Activated CD4-positive, alpha-beta memory T cell treated with anti-CD3 and anti-CD28 coated beads, Interleukin-2, amount 10 ng/mL, durations not matched to agents 7 days and 5 days (primary cell): Measurements from ENCODE around the gene GDAP1L1. TPM values are rescaled to one million over a fixed set of nuclear protein-coding genes. Genes with fewer than 3 reads are reported as not detected.
"Not testable (repeated sequence)": the region's sequence is repeated elsewhere in the genome, so short reads cannot be mapped to it uniquely, and the experiment has no call there.

ENCODE experiments used
- CTCF ChIA-PET: fragments of 350-600 bp; sonication (Branson Sonifier 250); formaldehyde crosslinking; loops from one replicate; lab custom pipeline; 2021; ENCODE audit warnings: antibody characterized with exemption, inconsistent platforms; lab: Charles Lee
- POLR2A ChIA-PET: fragments of 350-600 bp; sonication (Branson Sonifier 250); formaldehyde crosslinking; loops from one replicate; lab custom pipeline; 2021; ENCODE audit warnings: antibody characterized with exemption; lab: Charles Lee
- DNase-seq: peaks from one replicate; pipeline ENCODE4 v3.0.0-alpha.2; 2020
- H3K27ac Mint-ChIP-seq: one replicate; pipeline ENCODE4 v1.8.0; 2021; ENCODE audit warnings: mild to moderate bottlenecking, mixed read lengths
- H3K27me3 Mint-ChIP-seq: one replicate; pipeline ENCODE4 v1.8.0; 2021; ENCODE audit warnings: mixed read lengths
- H3K36me3 Mint-ChIP-seq: one replicate; pipeline ENCODE4 v1.8.0; 2021; ENCODE audit warnings: low read depth, mixed read lengths
- H3K4me1 Mint-ChIP-seq: one replicate; pipeline ENCODE4 v1.8.0; 2021; ENCODE audit warnings: mixed read lengths
- H3K4me3 Mint-ChIP-seq: one replicate; pipeline ENCODE4 v1.8.0; 2021; ENCODE audit warnings: mild to moderate bottlenecking, mixed read lengths
- H3K9me3 Mint-ChIP-seq: one replicate; pipeline ENCODE4 v1.8.0; 2021; ENCODE audit warnings: mixed read lengths
- total RNA-seq, 2 experiments: library from RNA; stranded (reverse); gene quantifications; one replicate each; pipeline ENCODE4 v1.2.3, GENCODE V29; 2021

The GDAP1L1 gene
- total RNA-seq, 2 experiments from 2014 or later: not detected

DNA sequence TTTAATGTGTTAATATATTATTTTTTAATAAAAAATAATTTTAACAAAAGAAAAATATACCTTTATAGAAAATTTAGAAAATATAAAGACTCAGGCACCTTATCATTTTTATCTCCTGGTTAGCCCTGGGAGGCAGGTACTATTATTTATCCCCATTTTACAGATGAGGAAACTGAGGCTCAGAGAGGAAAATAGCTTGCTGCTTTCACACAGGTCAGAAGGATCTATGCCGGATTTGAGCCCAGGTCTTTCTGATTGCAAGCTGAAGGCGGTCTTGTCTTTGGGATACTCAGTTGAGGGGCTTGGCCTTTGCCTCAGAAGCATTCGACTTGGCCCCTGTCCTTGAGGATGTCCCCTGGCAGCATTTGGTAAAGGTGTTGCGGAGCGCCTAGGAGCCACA, 25.1 kb upstream of the GDAP1L1 start:
- H3K27ac Mint-ChIP-seq: no peak overlapping the region
- ChIA-PET CTCF (interaction anchor here (14.1 kb wide), 1 partner anchor 92 kb away, joined by 470 read pairs; the partner anchor contains the start of gene FITM2), POLR2A (no interaction called here)
- no peaks in the 10 kb centered on the region for H3K27me3 Mint-ChIP-seq
- H3K36me3 Mint-ChIP-seq: no peaks in the 10 kb centered on the region
- no peak overlapping the region for H3K4me3 Mint-ChIP-seq
- H3K9me3 Mint-ChIP-seq: no peaks in the 10 kb centered on the region
- no peak for DNase-seq
- H3K4me1 Mint-ChIP-seq: peaks cover 30% of the 10 kb centered on the region

DNA sequence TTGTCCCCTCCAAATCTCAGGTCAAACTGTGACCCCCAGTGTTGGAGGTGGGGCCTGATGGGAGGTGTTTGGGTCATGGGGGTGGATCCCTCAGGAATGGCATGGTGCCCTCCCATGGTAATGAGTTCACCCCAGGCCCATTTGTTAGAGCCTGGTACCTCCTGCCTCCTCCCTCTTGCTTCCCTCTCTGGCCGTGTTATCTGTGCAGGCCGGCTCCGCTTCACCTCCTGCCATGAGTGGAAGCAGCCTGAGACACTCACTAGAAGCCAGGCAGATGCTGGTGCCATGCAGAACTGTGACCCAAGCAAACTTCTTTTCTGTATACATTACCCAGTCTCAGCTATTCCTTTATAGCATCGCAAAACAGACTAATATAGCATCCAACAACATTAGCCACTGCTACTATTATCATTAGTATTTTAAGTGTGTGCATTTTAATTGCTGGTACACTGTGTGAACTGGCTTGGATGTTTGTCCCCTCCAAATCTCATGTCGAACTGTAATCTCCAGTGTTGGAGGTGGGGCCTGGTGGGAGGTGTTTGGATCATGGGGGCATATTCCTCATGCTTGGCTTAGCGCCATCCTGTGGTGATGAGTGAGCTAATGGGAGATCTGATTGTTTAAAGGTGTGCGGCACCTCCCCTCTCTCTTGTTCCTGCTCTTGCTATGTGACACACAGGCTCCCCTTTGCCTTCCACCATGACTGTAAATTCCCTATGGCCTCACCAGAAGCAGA, 24.3 kb upstream of the GDAP1L1 start:
- CTCF ChIA-PET: interaction anchor here (1.2 to 14.1 kb wide), 2 partner anchors 25 to 91 kb away, joined by 3 to 470 read pairs; partner anchors contain the start of gene FITM2
- Mint-ChIP-seq H3K9me3 (no peaks in the 10 kb centered on the region), H3K27me3 (no peaks in the 10 kb centered on the region), H3K4me3 (no peak overlapping the region), H3K36me3 (no peaks in the 10 kb centered on the region), H3K27ac (no peak overlapping the region), H3K4me1 (peaks cover 22% of the 10 kb centered on the region)
- DNase-seq: no peak
- POLR2A ChIA-PET: no interaction called here

DNA sequence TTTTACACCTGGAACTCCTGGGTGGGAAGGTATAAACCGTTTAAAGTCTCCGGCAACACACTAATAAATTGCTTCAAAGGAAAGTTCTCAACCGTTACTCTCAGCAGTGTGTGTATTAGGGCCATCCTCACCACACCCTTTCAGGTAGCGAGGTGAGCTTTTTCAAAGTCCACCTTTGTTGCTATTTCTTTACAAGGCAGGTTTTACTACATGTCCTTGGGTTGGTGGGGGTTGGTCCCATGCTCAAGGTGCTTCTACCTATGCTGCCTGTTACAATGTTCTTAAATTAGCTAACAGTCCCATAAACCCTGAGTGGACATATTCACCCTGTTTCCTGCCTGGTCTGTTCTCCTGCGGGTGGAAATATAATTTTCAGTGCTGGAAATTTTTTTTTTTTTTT, 23.4 kb upstream of the GDAP1L1 start:
- ChIA-PET POLR2A (no interaction called here), CTCF (interaction anchor here (0.7 to 14.1 kb wide), 3 partner anchors 26 to 116 kb away, joined by 3 to 470 read pairs (median 3); partner anchors contain the start of gene FITM2)
- H3K27me3 Mint-ChIP-seq: no peaks in the 10 kb centered on the region
- H3K4me3 Mint-ChIP-seq: no peak overlapping the region
- H3K9me3 Mint-ChIP-seq: no peaks in the 10 kb centered on the region
- DNase-seq: no peak
- H3K27ac Mint-ChIP-seq: no peak overlapping the region
- peaks cover 13% of the 10 kb centered on the region for H3K4me1 Mint-ChIP-seq
- H3K36me3 Mint-ChIP-seq: no peaks in the 10 kb centered on the region

DNA sequence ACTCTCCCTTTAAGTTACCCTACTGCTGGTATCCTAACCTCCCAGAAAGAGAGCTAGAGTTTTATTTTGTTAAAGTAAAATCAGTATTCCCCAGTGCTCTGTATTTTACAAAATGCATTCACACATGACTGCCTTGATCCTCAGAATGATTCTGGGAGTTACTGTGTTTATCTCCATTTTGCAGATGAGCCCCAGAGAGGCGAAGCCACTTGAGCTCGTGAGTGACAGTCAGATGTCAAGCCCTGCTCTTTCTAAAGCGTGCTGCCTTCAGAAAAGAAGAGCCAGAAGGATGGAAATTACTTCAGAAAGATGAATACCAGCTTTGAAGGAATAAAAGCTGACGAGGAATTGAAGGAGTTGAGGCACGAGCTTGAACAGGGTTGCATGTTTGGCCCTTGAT, 22.5 kb upstream of the GDAP1L1 start:
- Mint-ChIP-seq H3K9me3 (no peaks in the 10 kb centered on the region), H3K36me3 (no peaks in the 10 kb centered on the region), H3K4me1 (peaks cover 4% of the 10 kb centered on the region), H3K27me3 (no peaks in the 10 kb centered on the region), H3K4me3 (no peak overlapping the region), H3K27ac (no peak overlapping the region)
- CTCF ChIA-PET: interaction anchor here (0.7 to 14.1 kb wide), 2 partner anchors 89 to 117 kb away, joined by 3 to 470 read pairs; partner anchors contain the start of gene FITM2
- no peak for DNase-seq
- POLR2A ChIA-PET: no interaction called here

- no peak for DNase-seq
- H3K27me3 Mint-ChIP-seq: no peaks in the 10 kb centered on the region
- no peaks in the 10 kb centered on the region for H3K4me1 Mint-ChIP-seq
- H3K4me3 Mint-ChIP-seq: no peak overlapping the region
- POLR2A ChIA-PET: no interaction called here
- CTCF ChIA-PET: interaction anchor here (1.2 kb wide), 1 partner anchor 11 kb away, joined by 5 read pairs; no protein-coding TSS in a partner anchor
- H3K9me3 Mint-ChIP-seq: no peaks in the 10 kb centered on the region
- H3K36me3 Mint-ChIP-seq: no peaks in the 10 kb centered on the region
- H3K27ac Mint-ChIP-seq: no peak overlapping the region
These were observed 18.4 kb upstream of the GDAP1L1 start for GRCh38 chr20:44228465-44229258.

- POLR2A ChIA-PET: no interaction called here
- no peaks in the 10 kb centered on the region for H3K36me3 Mint-ChIP-seq
- DNase-seq: no peak
These were observed 15.9 kb upstream of the GDAP1L1 start for GRCh38 chr20:44231193-44231592.

GRCh38 chr20:44231713-44232468, 15.2 kb upstream of the GDAP1L1 start:
- Mint-ChIP-seq H3K4me3 (no peak overlapping the region), H3K27ac (no peak overlapping the region), H3K4me1 (no peaks in the 10 kb centered on the region), H3K36me3 (no peaks in the 10 kb centered on the region), H3K9me3 (no peaks in the 10 kb centered on the region), H3K27me3 (no peaks in the 10 kb centered on the region)
- DNase-seq: no peak
- POLR2A ChIA-PET: interaction anchor here (0.9 kb wide), 1 partner anchor 13 kb away, joined by 3 read pairs; no protein-coding TSS in a partner anchor
- CTCF ChIA-PET: interaction anchor here (2.4 kb wide), 1 partner anchor 13 kb away, joined by 11 read pairs; no protein-coding TSS in a partner anchor

More at GRCh38 chr20:44231193-44231592, 15.9 kb upstream of the GDAP1L1 start:
- Mint-ChIP-seq H3K9me3 (no peaks in the 10 kb centered on the region), H3K27ac (no peak overlapping the region), H3K4me3 (no peak overlapping the region), H3K4me1 (no peaks in the 10 kb centered on the region), H3K27me3 (no peaks in the 10 kb centered on the region)
- CTCF ChIA-PET: interaction anchor here (2.4 kb wide), 1 partner anchor 12 kb away, joined by 11 read pairs; no protein-coding TSS in a partner anchor

GRCh38 chr20:44232469-44232856, 14.6 kb upstream of the GDAP1L1 start:
- POLR2A ChIA-PET: interaction anchor here (0.9 kb wide), 1 partner anchor 14 kb away, joined by 3 read pairs; no protein-coding TSS in a partner anchor
- H3K36me3 Mint-ChIP-seq: not testable (repeated sequence)

GRCh38 chr20:44233436-44234016, 13.6 kb upstream of the GDAP1L1 start:
- Mint-ChIP-seq H3K9me3 (no peaks in the 10 kb centered on the region), H3K4me3 (no peak overlapping the region), H3K4me1 (no peaks in the 10 kb centered on the region), H3K36me3 (no peaks in the 10 kb centered on the region), H3K27ac (no peak overlapping the region), H3K27me3 (no peaks in the 10 kb centered on the region)
- DNase-seq: no peak
- POLR2A ChIA-PET: no interaction called here
- CTCF ChIA-PET: interaction anchor here (1.1 to 2.4 kb wide), 3 partner anchors 15 to 19 kb away, joined by 3 to 11 read pairs (median 3); no protein-coding TSS in a partner anchor

More at GRCh38 chr20:44232469-44232856, 14.6 kb upstream of the GDAP1L1 start:
- DNase-seq, H3K9me3 Mint-ChIP-seq, H3K4me1 Mint-ChIP-seq, H3K27me3 Mint-ChIP-seq, H3K27ac Mint-ChIP-seq, H3K4me3 Mint-ChIP-seq: not testable (repeated sequence)
- CTCF ChIA-PET: interaction anchor here (1.1 to 2.4 kb wide), 2 partner anchors 14 to 17 kb away, joined by 3 to 11 read pairs; no protein-coding TSS in a partner anchor

DNA sequence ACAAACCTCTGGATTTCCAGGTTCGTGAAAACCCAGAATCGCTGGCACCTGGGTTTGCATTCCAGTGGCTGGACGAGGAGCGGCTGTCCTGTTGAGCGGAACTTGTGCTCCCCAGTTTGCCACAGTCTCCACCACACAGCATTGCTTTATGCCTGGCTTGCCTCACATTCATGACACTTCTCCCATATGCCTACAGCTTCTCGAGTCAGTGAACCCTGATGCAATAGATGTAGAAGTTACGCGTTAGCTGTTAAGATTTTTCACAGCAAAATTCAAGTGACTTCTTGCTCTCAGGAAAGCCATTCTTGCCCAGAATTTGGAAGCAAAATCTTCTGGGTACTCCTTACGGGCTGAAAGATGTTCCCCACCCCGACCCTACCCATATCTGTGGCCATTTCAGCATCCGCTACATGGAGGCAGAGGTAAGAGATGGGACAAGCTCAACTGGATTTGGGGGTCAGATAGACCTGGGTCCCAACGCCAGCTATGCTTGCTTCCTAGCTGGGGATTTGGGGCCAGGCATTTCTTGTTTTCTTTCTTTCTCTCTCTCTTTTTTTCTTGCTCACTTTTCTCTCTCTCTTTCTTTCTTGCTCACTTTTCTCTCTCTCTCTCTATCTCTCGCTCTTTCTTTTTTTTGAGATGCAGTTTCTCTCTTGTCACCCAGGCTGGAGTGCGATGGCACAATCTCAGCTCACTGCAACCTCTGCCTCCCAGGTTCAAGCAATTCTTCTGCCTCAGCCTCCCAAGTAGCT, 12.4 kb upstream of the GDAP1L1 start:
- DNase-seq: no peak
- no peaks in the 10 kb centered on the region for H3K36me3 Mint-ChIP-seq
- H3K27ac Mint-ChIP-seq: no peak overlapping the region
- H3K4me1 Mint-ChIP-seq: no peaks in the 10 kb centered on the region
- ChIA-PET POLR2A (interaction anchor here (0.6 to 1.0 kb wide), 3 partner anchors 16 to 382 kb away, joined by 3 to 4 read pairs (median 3); no protein-coding TSS in a partner anchor), CTCF (interaction anchor here (1.3 kb wide), 1 partner anchor 17 kb away, joined by 3 read pairs; no protein-coding TSS in a partner anchor)
- H3K9me3 Mint-ChIP-seq: no peaks in the 10 kb centered on the region
- no peaks in the 10 kb centered on the region for H3K27me3 Mint-ChIP-seq
- no peak overlapping the region for H3K4me3 Mint-ChIP-seq

DNA sequence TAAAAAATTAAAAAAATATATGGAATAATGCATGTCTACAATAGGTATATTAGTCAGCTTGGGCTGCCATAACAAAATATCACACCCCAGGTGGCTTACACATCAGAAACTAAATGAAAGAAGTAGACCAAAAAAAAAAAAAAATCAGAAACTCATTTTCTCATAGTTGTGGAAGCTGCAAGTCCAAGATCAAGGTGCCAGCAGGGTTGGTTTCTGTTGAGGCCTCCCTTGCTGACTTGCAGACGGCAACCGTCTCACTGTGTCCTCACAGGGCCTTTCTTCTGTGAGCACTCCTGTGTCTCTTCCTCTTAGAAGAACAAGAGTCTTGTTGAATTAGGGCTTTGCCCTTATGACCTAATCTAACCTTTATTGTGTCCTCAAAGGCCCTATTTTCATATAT, 11.4 kb upstream of the GDAP1L1 start:
- POLR2A ChIA-PET: interaction anchor here (1.0 kb wide), 1 partner anchor 17 kb away, joined by 4 read pairs; no protein-coding TSS in a partner anchor
- H3K4me3 Mint-ChIP-seq: no peak overlapping the region
- no peaks in the 10 kb centered on the region for H3K27me3 Mint-ChIP-seq
- no peaks in the 10 kb centered on the region for H3K9me3 Mint-ChIP-seq
- no peaks in the 10 kb centered on the region for H3K4me1 Mint-ChIP-seq
- no peak overlapping the region for H3K27ac Mint-ChIP-seq
- DNase-seq: no peak
- H3K36me3 Mint-ChIP-seq: no peaks in the 10 kb centered on the region
- CTCF ChIA-PET: no interaction called here
